ENCODE measurements around the gene DIPK2B. TPM values are rescaled to one million over a fixed set of nuclear protein-coding genes. Genes with fewer than 3 reads are reported as not detected.
A peak's percentile ranks its signal among the peaks of the same experiment; 100 is the strongest.

The DIPK2B gene
- total and polyA plus RNA-seq, 2 of the 4 experiments (the other 2 are of a cell fraction), result not detected

GRCh38 chrX:45187731-45188130, 12.9 kb downstream of the DIPK2B start:
- no peaks in the 10 kb centered on the region for H3K9me3 ChIP-seq (ENCODE audit: control insufficient read depth, insufficient read depth, low read length)
- dilution Hi-C loops (cut with HindIII; ENCODE audit: low sequenced_read_pairs, unreplicated experiment) (no loop called here), in situ Hi-C loops (cut with MboI; ENCODE audit: low sequenced_read_pairs) (loop anchor here (25.0 kb wide), 1 partner anchor 1225 kb away; the partner anchor contains the start of gene NDP), intact Hi-C loops (cut with micrococcal nuclease) (loop anchor here (1.0 to 10.0 kb wide), 3 partner anchors 315 to 1229 kb away; partner anchors contain the start of gene KDM6A)
- no peak overlapping the region for H3K18ac ChIP-seq (ENCODE audit: low read depth, low read length)
- H2AK9ac ChIP-seq (replicated peaks; ENCODE audit: low read depth, low read length, poor library complexity), result no peak overlapping the region
- no peaks in the 10 kb centered on the region for H3K36me3 ChIP-seq (ENCODE audit: control insufficient read depth, insufficient read depth, low read length)
- TF ChIP-seq MAFK (IDR thresholded peaks at IDR 0.05; ENCODE audit: low read depth, low read length), result no peak
- TF ChIP-seq CEBPB (IDR thresholded peaks at IDR 0.05; ENCODE audit: low read depth, low read length), result no peak
- no peak for TF ChIP-seq BHLHE40 (IDR thresholded peaks at IDR 0.05; ENCODE audit: low read depth, low read length)
- TF ChIP-seq POLR2A (IDR thresholded peaks at IDR 0.05; ENCODE audit: low read depth, low read length), result no peak
- no peak for TF ChIP-seq SMC3 (IDR thresholded peaks at IDR 0.05; ENCODE audit: low read depth, low read length)
- TF ChIP-seq NFE2L2 (IDR thresholded peaks at IDR 0.05; ENCODE audit: low read depth, low read length), result no peak
- no peak for TF ChIP-seq RFX5 (IDR thresholded peaks at IDR 0.05; ENCODE audit: low read depth, low read length)
- no peak for TF ChIP-seq FOS (IDR thresholded peaks at IDR 0.05; ENCODE audit: low read depth, low read length)
- no peak for TF ChIP-seq RCOR1 (IDR thresholded peaks at IDR 0.05; ENCODE audit: insufficient replicate concordance, low read length)
- no peak overlapping the region for H2AK5ac ChIP-seq (ENCODE audit: low read depth, low read length)
- no peak overlapping the region for H3K27ac ChIP-seq (ENCODE audit: insufficient read depth, low read length)
- H4K20me1 ChIP-seq (ENCODE audit: insufficient read depth, low read length), result no peaks in the 10 kb centered on the region
- H3K4me3 ChIP-seq (ENCODE audit: insufficient read depth, low read depth, low read length), result peak overlapping the region; percentile 80
- no peaks in the 10 kb centered on the region for H3K9me1 ChIP-seq (ENCODE audit: insufficient read depth, low read length)
- no peak overlapping the region for H2BK20ac ChIP-seq (ENCODE audit: low read depth, low read length)
- H4K5ac ChIP-seq (ENCODE audit: low read depth, low read length), result no peak overlapping the region
- ATAC-seq (ENCODE audit: low read depth) (no peak), DNase-seq (no peak)
- H3K9ac ChIP-seq (ENCODE audit: low read depth, low read length), result peak overlapping the region; percentile 24; the same call in 1 of the 2 replicates
- ChIA-PET POLR2A (ENCODE audit: unreplicated experiment) (interaction anchor here (0.6 kb wide), 1 partner anchor 656 kb away, joined by 3 read pairs; no protein-coding TSS in a partner anchor), CTCF (interaction anchor here (0.6 to 1.2 kb wide), 3 partner anchors 20 to 1173 kb away, joined by 3 read pairs; no protein-coding TSS in a partner anchor)
- no peak overlapping the region for H3K23ac ChIP-seq (ENCODE audit: low read depth, low read length)
- H4K8ac ChIP-seq (ENCODE audit: low read depth in 2 of 2, low read length in 2 of 2), result no peak overlapping the region
- H3K4ac ChIP-seq (ENCODE audit: low read depth, low read length), result no peak overlapping the region
- no peak overlapping the region for H2BK15ac ChIP-seq (ENCODE audit: low read depth, low read length)
- H3K4me2 ChIP-seq (ENCODE audit: low read depth, low read length), result peak overlapping the region; percentile 99
- H3K79me1 ChIP-seq (ENCODE audit: low read depth in 1 of 2, low read length in 2 of 2), result no peaks in the 10 kb centered on the region
- no TSS peak for BruUV-seq (replicated peaks)
- H3K4me1 ChIP-seq (ENCODE audit: control insufficient read depth, insufficient read depth, low read length), result no peaks in the 10 kb centered on the region
- H3K14ac ChIP-seq (replicated peaks; ENCODE audit: low read depth, low read length), result no peak overlapping the region
- H2AFZ ChIP-seq (replicated peaks; ENCODE audit: low read length, poor library complexity), result peak overlapping the region; percentile 92
- 0% methylated on average over 1 of the region's 6 CpGs; no CpG with 5 or more reads in 1 of the 2 experiments for WGBS, 2 experiments (ENCODE audit: extremely low coverage in 2 of 2, insufficient read length in 1 of 2)
- no peak overlapping the region for H3K56ac ChIP-seq (ENCODE audit: extremely low read depth, insufficient read depth, low read length)
- H3K27me3 ChIP-seq (ENCODE audit: control insufficient read depth, insufficient read depth, low read length), result peaks cover 9% of the 10 kb centered on the region
- H4K91ac ChIP-seq (ENCODE audit: insufficient read depth, low read depth, low read length), result no peak overlapping the region
- no peak overlapping the region for H2BK120ac ChIP-seq (ENCODE audit: low read depth, low read length)
- no peak overlapping the region for H2BK5ac ChIP-seq (ENCODE audit: low read depth, low read length, poor library complexity, severe bottlenecking)

All from IMR-90 (cell line).